Measurements from ENCODE around the gene IVD. TPM values are rescaled to one million over a fixed set of nuclear protein-coding genes. Genes with fewer than 3 reads are reported as not detected.
"Not testable (repeated sequence)": the region's sequence is repeated elsewhere in the genome, so short reads cannot be mapped to it uniquely, and the experiment has no call there.

The IVD gene
- total RNA-seq, 1 experiment from 2014 or later: 58.9 TPM

GRCh38 chr15:40450047-40450446, 44.5 kb downstream of the IVD start:
- ATAC-seq: no peak
- H4K20me1 ChIP-seq (ENCODE audit: low read length): peaks cover 21% of the 10 kb centered on the region; the same call in 1 of the 2 replicates
- no TSS peak for BruUV-seq (replicated peaks)

GRCh38 chr15:40451527-40452158, 46.0 kb downstream of the IVD start:
- no peaks in the 10 kb centered on the region for H3F3A ChIP-seq (ENCODE audit: low read length, unreplicated experiment)
- no peak overlapping the region for H3K27ac ChIP-seq (ENCODE audit: low read length)
- H3K79me2 ChIP-seq (ENCODE audit: low read length): peaks cover 95% of the 10 kb centered on the region
- intact Hi-C loops (cut with micrococcal nuclease): no loop called here
- ATAC-seq (no peak), DNase-seq (no peak)
- no peaks in the 10 kb centered on the region for H3K9me3 ChIP-seq (ENCODE audit: low read length)
- H3K36me3 ChIP-seq (ENCODE audit: low read depth, low read length): no peaks in the 10 kb centered on the region
- TF ChIP-seq EZH2 (IDR thresholded peaks at IDR 0.05; ENCODE audit: low read length, unreplicated experiment): no peak
- TF ChIP-seq, protein P1, sequence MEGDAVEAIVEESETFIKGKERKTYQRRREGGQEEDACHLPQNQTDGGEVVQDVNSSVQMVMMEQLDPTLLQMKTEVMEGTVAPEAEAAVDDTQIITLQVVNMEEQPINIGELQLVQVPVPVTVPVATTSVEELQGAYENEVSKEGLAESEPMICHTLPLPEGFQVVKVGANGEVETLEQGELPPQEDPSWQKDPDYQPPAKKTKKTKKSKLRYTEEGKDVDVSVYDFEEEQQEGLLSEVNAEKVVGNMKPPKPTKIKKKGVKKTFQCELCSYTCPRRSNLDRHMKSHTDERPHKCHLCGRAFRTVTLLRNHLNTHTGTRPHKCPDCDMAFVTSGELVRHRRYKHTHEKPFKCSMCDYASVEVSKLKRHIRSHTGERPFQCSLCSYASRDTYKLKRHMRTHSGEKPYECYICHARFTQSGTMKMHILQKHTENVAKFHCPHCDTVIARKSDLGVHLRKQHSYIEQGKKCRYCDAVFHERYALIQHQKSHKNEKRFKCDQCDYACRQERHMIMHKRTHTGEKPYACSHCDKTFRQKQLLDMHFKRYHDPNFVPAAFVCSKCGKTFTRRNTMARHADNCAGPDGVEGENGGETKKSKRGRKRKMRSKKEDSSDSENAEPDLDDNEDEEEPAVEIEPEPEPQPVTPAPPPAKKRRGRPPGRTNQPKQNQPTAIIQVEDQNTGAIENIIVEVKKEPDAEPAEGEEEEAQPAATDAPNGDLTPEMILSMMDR (conservative IDR thresholded peaks at IDR 0.05; ENCODE audit: low read depth, low read length): no peak
- H3K9me2 ChIP-seq (replicated peaks; ENCODE audit: low read length): no peaks in the 10 kb centered on the region
- H2AFZ ChIP-seq (ENCODE audit: low read length): no peak overlapping the region
- BruUV-seq (replicated peaks): no TSS peak
- ChIA-PET POLR2A (ENCODE audit: unreplicated experiment) (no interaction called here), CTCF (no interaction called here)
- peaks cover 26% of the 10 kb centered on the region for H3K4me1 ChIP-seq (ENCODE audit: insufficient read depth, low read length)
- no peak overlapping the region for H3K4me3 ChIP-seq (ENCODE audit: low read length)
- no peak overlapping the region for H3K4me2 ChIP-seq (ENCODE audit: low read length)
- H4K20me1 ChIP-seq (ENCODE audit: low read length): peaks cover 22% of the 10 kb centered on the region; the same call in 1 of the 2 replicates
- H3K27me3 ChIP-seq (ENCODE audit: low read length): no peaks in the 10 kb centered on the region
- H3K9ac ChIP-seq (ENCODE audit: low read length): no peak overlapping the region

More at GRCh38 chr15:40450047-40450446, 44.5 kb downstream of the IVD start:
- intact Hi-C loops (cut with micrococcal nuclease): no loop called here
- peaks cover 95% of the 10 kb centered on the region for H3K79me2 ChIP-seq (ENCODE audit: low read length)
- H2AFZ ChIP-seq (ENCODE audit: low read length): no peak overlapping the region
- no peak overlapping the region for H3K27ac ChIP-seq (ENCODE audit: low read length)
- H3K9me3 ChIP-seq (ENCODE audit: low read length): no peaks in the 10 kb centered on the region
- H3K9me2 ChIP-seq (replicated peaks; ENCODE audit: low read length): no peaks in the 10 kb centered on the region
- no peaks in the 10 kb centered on the region for H3K36me3 ChIP-seq (ENCODE audit: low read depth, low read length)
- no peak overlapping the region for H3K4me3 ChIP-seq (ENCODE audit: low read length)
- DNase-seq: no peak
- H3K27me3 ChIP-seq (ENCODE audit: low read length): no peaks in the 10 kb centered on the region
- no peak overlapping the region for H3K9ac ChIP-seq (ENCODE audit: low read length)
- POLR2A ChIA-PET (ENCODE audit: unreplicated experiment): no interaction called here
- TF ChIP-seq EZH2 (IDR thresholded peaks at IDR 0.05; ENCODE audit: low read length, unreplicated experiment) (no peak), EZH2phosphoT487 (IDR thresholded peaks at IDR 0.05; ENCODE audit: borderline replicate concordance, low read length) (no peak)
- TF ChIP-seq, protein P1 (conservative IDR thresholded peaks at IDR 0.05; ENCODE audit: low read depth, low read length): no peak
- CTCF ChIA-PET: no interaction called here
- peaks cover 29% of the 10 kb centered on the region for H3K4me1 ChIP-seq (ENCODE audit: insufficient read depth, low read length)
- H3F3A ChIP-seq (ENCODE audit: low read length, unreplicated experiment): no peaks in the 10 kb centered on the region
- H3K4me2 ChIP-seq (ENCODE audit: low read length): no peak overlapping the region

DNA sequence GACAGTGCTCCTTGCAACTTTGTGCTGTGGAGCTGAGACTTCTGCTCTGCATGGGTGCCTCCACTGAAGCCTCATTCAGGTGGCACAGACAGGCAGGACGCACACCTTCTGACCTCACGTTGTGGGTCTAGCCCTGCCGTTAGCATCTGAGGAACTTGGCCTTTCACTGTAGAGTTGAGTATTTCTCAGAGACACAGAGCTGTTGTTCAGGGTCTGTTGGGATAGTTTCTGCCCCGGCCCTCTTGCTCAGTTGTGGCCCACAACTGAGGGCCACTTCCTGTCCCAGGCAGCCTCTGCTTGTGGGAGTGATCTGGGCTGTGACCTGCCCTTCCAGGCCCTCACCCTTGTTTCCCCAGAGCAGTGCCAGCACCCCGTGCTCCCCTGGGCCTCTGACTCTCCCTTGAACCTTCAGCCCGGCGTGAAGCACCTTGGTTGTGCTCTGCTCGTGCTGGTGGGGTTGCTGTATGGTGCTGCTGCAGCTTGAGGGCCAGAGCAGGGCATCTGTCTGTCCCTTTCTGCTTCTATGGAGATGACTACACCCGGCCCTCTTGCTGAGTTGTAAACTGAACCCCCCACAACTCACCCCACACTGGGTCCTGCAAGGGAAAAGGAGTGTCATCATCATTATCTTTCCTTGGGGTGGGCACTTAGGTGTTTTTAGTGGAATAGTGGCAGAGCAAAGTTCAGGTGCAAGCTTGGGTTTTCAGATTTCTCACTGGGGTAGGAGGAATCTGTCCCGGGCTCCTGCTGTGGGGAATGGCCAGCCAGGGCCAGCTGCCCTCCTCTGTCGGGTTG, 46.9 kb downstream of the IVD start:
- ATAC-seq (no peak), DNase-seq (no peak)
- peaks cover 26% of the 10 kb centered on the region for H3K4me1 ChIP-seq (ENCODE audit: insufficient read depth, low read length)
- H3K4me3 ChIP-seq (ENCODE audit: low read length): no peak overlapping the region
- H3K36me3 ChIP-seq (ENCODE audit: low read depth, low read length): no peaks in the 10 kb centered on the region
- H3K9ac ChIP-seq (ENCODE audit: low read length): no peak overlapping the region
- no peak overlapping the region for H3K4me2 ChIP-seq (ENCODE audit: low read length)
- no peak overlapping the region for H2AFZ ChIP-seq (ENCODE audit: low read length)
- H3K27ac ChIP-seq (ENCODE audit: low read length): no peak overlapping the region
- POLR2A ChIA-PET (ENCODE audit: unreplicated experiment): no interaction called here
- TF ChIP-seq, protein P1 (conservative IDR thresholded peaks at IDR 0.05; ENCODE audit: low read depth, low read length): no peak
- TF ChIP-seq EZH2phosphoT487 (IDR thresholded peaks at IDR 0.05; ENCODE audit: borderline replicate concordance, low read length) (no peak), EZH2 (IDR thresholded peaks at IDR 0.05; ENCODE audit: low read length, unreplicated experiment) (no peak)
- peaks cover 97% of the 10 kb centered on the region for H3K79me2 ChIP-seq (ENCODE audit: low read length)
- no peaks in the 10 kb centered on the region for H3K27me3 ChIP-seq (ENCODE audit: low read length)
- CTCF ChIA-PET: no interaction called here
- BruUV-seq (replicated peaks): no TSS peak
- H4K20me1 ChIP-seq (ENCODE audit: low read length): peaks cover 22% of the 10 kb centered on the region; the same call in 1 of the 2 replicates
- intact Hi-C loops (cut with micrococcal nuclease): no loop called here
- H3F3A ChIP-seq (ENCODE audit: low read length, unreplicated experiment): no peaks in the 10 kb centered on the region
- no peaks in the 10 kb centered on the region for H3K9me3 ChIP-seq (ENCODE audit: low read length)
- no peaks in the 10 kb centered on the region for H3K9me2 ChIP-seq (replicated peaks; ENCODE audit: low read length)

DNA sequence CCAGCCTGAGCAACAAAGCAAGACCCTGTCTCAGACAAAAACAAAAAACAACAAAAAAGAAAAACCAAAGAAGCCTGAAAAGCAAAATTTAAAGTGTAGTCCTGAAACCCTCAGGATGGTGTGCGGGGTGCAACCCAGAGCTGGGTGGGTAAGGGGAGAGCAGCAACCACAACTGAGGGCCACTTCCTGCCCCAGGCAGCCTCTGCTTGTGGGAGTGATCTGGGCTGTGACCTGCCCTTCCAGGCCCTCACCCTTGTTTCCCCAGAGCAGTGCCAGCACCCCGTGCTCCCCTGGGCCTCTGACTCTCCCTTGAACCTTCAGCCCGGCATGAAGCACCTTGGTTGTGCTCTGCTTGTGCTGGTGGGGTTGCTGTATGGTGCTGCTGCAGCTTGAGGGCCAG, 48.3 kb downstream of the IVD start:
- Histone ChIP-seq H3K4me2 (ENCODE audit: low read length) (0 out of 2 replicates have a peak overlapping the region, but pooled peaks have one; percentile 75), H4K20me1 (ENCODE audit: low read length) (peaks cover 20% of the 10 kb centered on the region; the same call in 1 of the 2 replicates), H3K79me2 (ENCODE audit: low read length) (peaks cover 90% of the 10 kb centered on the region), H3K4me1 (ENCODE audit: insufficient read depth, low read length) (peaks cover 24% of the 10 kb centered on the region)
- H3K9ac ChIP-seq (ENCODE audit: low read length); BruUV-seq (replicated peaks); H3K36me3 ChIP-seq (ENCODE audit: low read depth, low read length); H2AFZ ChIP-seq (ENCODE audit: low read length); H3K27ac ChIP-seq (ENCODE audit: low read length); H3K9me3 ChIP-seq (ENCODE audit: low read length); intact Hi-C loops (cut with micrococcal nuclease); H3K27me3 ChIP-seq (ENCODE audit: low read length); POLR2A ChIA-PET (ENCODE audit: unreplicated experiment); H3K9me2 ChIP-seq (replicated peaks; ENCODE audit: low read length); H3K4me3 ChIP-seq (ENCODE audit: low read length); DNase-seq; ATAC-seq; H3F3A ChIP-seq (ENCODE audit: low read length, unreplicated experiment): not testable (repeated sequence)
- CTCF ChIA-PET: interaction anchor here (0.8 kb wide), 1 partner anchor 53 kb away, joined by 3 read pairs; no protein-coding TSS in a partner anchor

Measured in PC-3 (cell line).